Lower leg skin (tissue), 4 donors: ENCODE results near the gene TAX1BP1. TPM values are rescaled to one million over a fixed set of nuclear protein-coding genes. Genes with fewer than 3 reads are reported as not detected.

ENCODE experiments used
- DNase-seq, 2 donors: peaks; one replicate each; pipeline ENCODE4 v3.0.0-alpha.2; 2019; ENCODE audit warnings: low spot score in 2 of 2
- H3K4me3 ChIP-seq: fragments of 200-600 bp; sonication (generic); 2 replicates; pipeline ENCODE4 v1.5.1; 2017; ENCODE audit warnings: mild to moderate bottlenecking, low read depth; ENCODE audit not compliant: poor library complexity, severe bottlenecking
- POLR2A ChIP-seq, 2 donors: fragments of 450-650 bp; IDR thresholded peaks; one replicate each; pipeline ENCODE4 v1.6.1; 2016 to 2017; ENCODE audit warnings: antibody characterized with exemption in 2 of 2, mild to moderate bottlenecking in 1 of 2, moderate library complexity in 1 of 2
- WGBS, 2 donors: methylation state at CpG; one replicate each; pipeline ENCODE4 v1.1.5; 2018; 5-methylcytosine and 5-hydroxymethylcytosine counted together
- intact Hi-C: fragments of 100-400 bp; cut with DNase I; formaldehyde crosslinking; loops from one replicate; pipeline ENCODE4 v1.15.0; 2023; ENCODE audit warnings: low total_unique reads
- total RNA-seq, 4 donors: library from RNA; depleted of rRNA; stranded (reverse); fragments of >200 nt; gene quantifications; one replicate each; pipeline ENCODE4 v1.1.0, GENCODE V29; 2016
- TF ChIP-seq, protein P1 (sequence below), 3 donors: fragments of 450-650 bp; IDR thresholded peaks; one replicate each; pipeline ENCODE4 v1.5.1; 2016; ENCODE audit warnings: antibody characterized with exemption in 3 of 3, mild to moderate bottlenecking in 3 of 3, moderate library complexity in 2 of 3

TAX1BP1 gene
- total RNA-seq, 4 donors from 2014 or later = 81.4 to 98.8 (median 85.8) TPM

DNA sequence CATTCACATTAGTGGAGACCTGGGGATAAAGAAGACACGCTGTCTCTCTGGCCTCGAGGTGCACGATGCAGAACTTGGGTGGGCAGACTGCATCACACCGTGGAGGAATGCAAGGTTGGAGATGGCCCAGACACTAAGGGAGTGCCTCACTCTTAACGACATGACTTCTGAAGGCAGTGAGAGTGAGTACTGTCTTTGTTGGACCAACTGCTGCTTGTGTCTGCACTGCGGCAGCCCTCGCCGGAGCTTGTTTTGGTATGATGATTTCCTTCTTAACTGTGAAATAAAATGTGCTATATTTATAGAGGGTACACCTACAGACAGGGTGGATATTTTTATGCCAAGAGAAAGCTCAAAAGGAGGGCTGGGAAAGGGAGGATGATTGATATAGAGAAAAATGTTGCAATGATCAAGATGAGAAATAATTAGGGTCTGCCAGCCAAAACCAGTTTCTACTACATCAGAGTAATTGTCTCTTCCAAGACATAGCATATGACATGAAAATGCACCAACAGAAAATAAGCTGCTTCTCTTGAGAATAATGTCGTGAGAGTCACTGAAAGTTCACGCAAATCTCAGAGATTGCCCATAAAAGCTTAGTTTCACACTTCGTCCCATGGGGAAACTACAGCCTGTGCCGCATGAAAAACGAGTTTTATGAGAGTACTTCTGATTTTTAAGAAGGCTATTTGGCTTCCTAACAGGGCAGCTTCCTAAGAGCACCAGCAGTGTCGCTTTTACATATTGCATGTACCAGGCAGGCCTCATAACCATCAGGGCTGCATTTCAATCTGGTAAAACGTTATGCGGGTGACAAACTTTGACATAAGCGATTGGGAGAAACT lies 127.1 kb downstream of the TAX1BP1 start:
- no peak overlapping the region for H3K4me3 ChIP-seq
- WGBS, 2 donors = 67 to 69% methylated on average over 17 of the region's 17 CpGs
- TF ChIP-seq, protein P1, sequence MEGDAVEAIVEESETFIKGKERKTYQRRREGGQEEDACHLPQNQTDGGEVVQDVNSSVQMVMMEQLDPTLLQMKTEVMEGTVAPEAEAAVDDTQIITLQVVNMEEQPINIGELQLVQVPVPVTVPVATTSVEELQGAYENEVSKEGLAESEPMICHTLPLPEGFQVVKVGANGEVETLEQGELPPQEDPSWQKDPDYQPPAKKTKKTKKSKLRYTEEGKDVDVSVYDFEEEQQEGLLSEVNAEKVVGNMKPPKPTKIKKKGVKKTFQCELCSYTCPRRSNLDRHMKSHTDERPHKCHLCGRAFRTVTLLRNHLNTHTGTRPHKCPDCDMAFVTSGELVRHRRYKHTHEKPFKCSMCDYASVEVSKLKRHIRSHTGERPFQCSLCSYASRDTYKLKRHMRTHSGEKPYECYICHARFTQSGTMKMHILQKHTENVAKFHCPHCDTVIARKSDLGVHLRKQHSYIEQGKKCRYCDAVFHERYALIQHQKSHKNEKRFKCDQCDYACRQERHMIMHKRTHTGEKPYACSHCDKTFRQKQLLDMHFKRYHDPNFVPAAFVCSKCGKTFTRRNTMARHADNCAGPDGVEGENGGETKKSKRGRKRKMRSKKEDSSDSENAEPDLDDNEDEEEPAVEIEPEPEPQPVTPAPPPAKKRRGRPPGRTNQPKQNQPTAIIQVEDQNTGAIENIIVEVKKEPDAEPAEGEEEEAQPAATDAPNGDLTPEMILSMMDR (IDR thresholded peaks at IDR 0.05) = no peak
- no peak for TF ChIP-seq POLR2A (IDR thresholded peaks at IDR 0.05)
- no peak for DNase-seq
- intact Hi-C loops = no loop called here

DNA sequence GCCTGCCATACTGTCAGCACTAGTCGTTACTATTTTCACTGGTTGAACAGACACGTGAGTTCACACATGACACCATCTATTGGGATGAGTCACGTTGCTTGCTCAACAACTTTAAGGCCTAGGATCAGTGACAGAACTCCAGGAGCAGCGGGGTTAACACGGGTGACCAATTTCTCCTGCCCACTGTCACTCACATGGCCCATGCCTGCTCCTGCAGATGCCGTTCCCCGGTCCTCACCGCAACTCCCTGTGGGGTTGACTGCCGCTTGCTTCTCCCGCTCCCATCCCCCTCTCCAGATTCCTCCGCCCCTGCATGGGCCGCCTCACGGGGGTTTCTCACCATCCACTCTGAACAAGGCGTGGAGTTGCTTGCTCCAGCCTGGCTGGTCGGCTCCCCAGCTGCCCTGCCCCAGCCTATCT lies 128.2 kb downstream of the TAX1BP1 start:
- H3K4me3 ChIP-seq = no peak overlapping the region
- WGBS, 2 donors = 87 to 89% methylated on average over 15 of the region's 15 CpGs
- intact Hi-C loops = no loop called here
- DNase-seq = no peak
- TF ChIP-seq, protein P1 (IDR thresholded peaks at IDR 0.05) = no peak
- TF ChIP-seq POLR2A (IDR thresholded peaks at IDR 0.05) = no peak

DNA sequence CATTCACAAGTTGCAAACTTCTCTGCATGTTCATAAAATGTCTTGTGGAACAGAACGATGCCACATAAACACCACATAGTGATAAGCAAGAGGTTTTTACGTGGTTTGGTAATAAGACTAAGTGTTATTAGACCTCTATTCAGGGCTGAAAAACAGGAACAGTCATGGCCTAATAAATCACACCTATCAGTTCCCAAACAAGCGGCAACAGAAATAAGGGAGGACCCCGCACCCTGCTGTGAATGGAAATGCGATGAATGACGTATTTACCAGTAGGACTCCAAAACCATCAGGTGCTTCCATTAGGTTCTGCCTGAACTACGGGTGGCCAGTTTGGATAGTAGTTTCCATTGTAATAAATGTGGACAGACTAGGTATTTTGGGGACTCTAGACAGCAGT lies 129.1 kb downstream of the TAX1BP1 start:
- WGBS, 2 donors = 96 to 97% methylated on average over 7 of the region's 7 CpGs
- TF ChIP-seq, protein P1 (IDR thresholded peaks at IDR 0.05) = no peak
- no peak for TF ChIP-seq POLR2A (IDR thresholded peaks at IDR 0.05)
- DNase-seq = no peak
- no peak overlapping the region for H3K4me3 ChIP-seq
- intact Hi-C loops = no loop called here

- intact Hi-C loops = no loop called here
Measured at GRCh38 chr7:27870595-27870994, 130.6 kb downstream of the TAX1BP1 start.

DNA sequence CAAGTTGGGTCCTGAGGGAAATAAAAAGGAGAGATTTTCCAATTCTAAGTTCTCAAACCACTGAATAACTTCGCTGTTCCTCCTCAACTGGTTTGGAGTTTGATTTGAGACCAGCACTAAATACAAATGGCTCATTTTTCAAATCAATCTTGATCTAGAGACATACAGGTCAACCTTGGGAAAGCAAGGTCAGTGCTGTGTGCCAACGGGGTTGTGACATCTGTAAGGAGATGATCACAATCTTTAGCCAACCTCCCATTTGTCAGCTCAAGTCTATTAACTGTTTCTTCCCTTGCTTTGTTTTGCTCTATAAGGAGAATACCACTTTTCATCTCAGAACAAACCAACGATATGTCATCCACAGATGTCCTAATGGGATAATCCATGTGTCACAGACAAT lies 131.1 kb downstream of the TAX1BP1 start:
- intact Hi-C loops = no loop called here
- no peak for DNase-seq
- no peak overlapping the region for H3K4me3 ChIP-seq
- TF ChIP-seq POLR2A (IDR thresholded peaks at IDR 0.05) = no peak
- TF ChIP-seq, protein P1 (IDR thresholded peaks at IDR 0.05) = no peak
- WGBS, 2 donors = 86 to 89% methylated on average over 3 of the region's 3 CpGs

More at GRCh38 chr7:27870595-27870994, 130.6 kb downstream of the TAX1BP1 start:
- DNase-seq = no peak
- TF ChIP-seq, protein P1 (IDR thresholded peaks at IDR 0.05) = no peak
- no peak for TF ChIP-seq POLR2A (IDR thresholded peaks at IDR 0.05)
- WGBS, 2 donors = 90 to 95% methylated on average over 5 of the region's 5 CpGs
- H3K4me3 ChIP-seq = no peak overlapping the region
